Endodermal cell (in vitro differentiated cells): Measurements from ENCODE around the gene PRAF2. TPM values are rescaled to one million over a fixed set of nuclear protein-coding genes. Genes with fewer than 3 reads are reported as not detected.

Source experiments
- DNase-seq: peaks from one replicate; pipeline ENCODE4 v3.0.0-alpha.2; 2017
- H3K27ac ChIP-seq: 2 replicates; pipeline ENCODE4 v1.5.1; 2013; ENCODE audit warnings: mild to moderate bottlenecking, low read depth, low read length, moderate library complexity
- H3K27me3 ChIP-seq: 2 replicates; pipeline ENCODE4 v1.6.1; 2013; ENCODE audit warnings: mild to moderate bottlenecking, low read length, moderate library complexity; ENCODE audit not compliant: insufficient read depth, control insufficient read depth, poor library complexity, severe bottlenecking
- H3K36me3 ChIP-seq: 2 replicates; pipeline ENCODE4 v1.7.0; 2013; ENCODE audit warnings: mild to moderate bottlenecking, low read length, moderate library complexity; ENCODE audit not compliant: control insufficient read depth, insufficient read depth
- H3K4me1 ChIP-seq: one replicate; pipeline ENCODE4 v1.7.0; 2013; ENCODE audit warnings: low read length; ENCODE audit not compliant: control insufficient read depth, insufficient read depth
- H3K4me3 ChIP-seq: 2 replicates; pipeline ENCODE4 v1.5.1; 2013; ENCODE audit warnings: mild to moderate bottlenecking, low read length, moderate library complexity
- H3K9ac ChIP-seq: 2 replicates; pipeline ENCODE4 v1.6.1; 2013; ENCODE audit warnings: mild to moderate bottlenecking, low read length, moderate library complexity; ENCODE audit not compliant: poor library complexity, severe bottlenecking; ENCODE audit errors: extremely low read depth
- H3K9me3 ChIP-seq: 2 replicates; pipeline ENCODE4 v1.6.1; 2013; ENCODE audit warnings: mild to moderate bottlenecking, low read length, moderate library complexity; ENCODE audit not compliant: control insufficient read depth
- H3K27ac Mint-ChIP-seq: 2 replicates; pipeline ENCODE4 v1.8.0; 2020; ENCODE audit warnings: mixed read lengths
- H3K27me3 Mint-ChIP-seq: 2 replicates; pipeline ENCODE4 v1.8.0; 2021; ENCODE audit warnings: mild to moderate bottlenecking, mixed read lengths; ENCODE audit not compliant: insufficient read depth
- H3K36me3 Mint-ChIP-seq: 2 replicates; pipeline ENCODE4 v1.8.0; 2020; ENCODE audit warnings: low read depth, mixed read lengths
- H3K4me1 Mint-ChIP-seq: 2 replicates; pipeline ENCODE4 v1.8.0; 2020; ENCODE audit warnings: mixed read lengths
- H3K4me3 Mint-ChIP-seq: 2 replicates; pipeline ENCODE4 v1.8.0; 2020; ENCODE audit warnings: mild to moderate bottlenecking, moderate library complexity, mixed read lengths
- H3K9me3 Mint-ChIP-seq: 2 replicates; pipeline ENCODE4 v1.8.0; 2020; ENCODE audit warnings: mild to moderate bottlenecking, mixed read lengths
- WGBS, 2 experiments: methylation state at CpG; one replicate each; pipeline versions ENCODE4 v1.1.5 to v1.1.7; 2013; ENCODE audit warnings: missing lambda C conversion rate in 2 of 2, mixed read lengths in 1 of 2; ENCODE audit not compliant: insufficient coverage in 1 of 2, insufficient read length in 1 of 2; 5-methylcytosine and 5-hydroxymethylcytosine counted together
- total RNA-seq, 2 donors: library from RNA; stranded (reverse); fragmentation: NEBNext Ultra II Directional in 1 of 2; extraction: Animal tissue kit (Norgen Biotek cat#: 25700) in 1 of 2; gene quantifications; 2 replicates in 1 of 2; 3 replicates in 1 of 2; pipeline ENCODE4 v1.2.1, GENCODE V29; 2021
- TF ChIP-seq, protein P1 (sequence below): fragments of 200-600 bp; sonication (generic); conservative IDR thresholded peaks from 2 replicates; pipeline ENCODE4 v1.5.0; 2021; ENCODE audit warnings: antibody characterized with exemption, mild to moderate bottlenecking

Gene PRAF2
- total RNA-seq, 2 donors from 2014 or later: 8.2 to 15.7 TPM

DNA sequence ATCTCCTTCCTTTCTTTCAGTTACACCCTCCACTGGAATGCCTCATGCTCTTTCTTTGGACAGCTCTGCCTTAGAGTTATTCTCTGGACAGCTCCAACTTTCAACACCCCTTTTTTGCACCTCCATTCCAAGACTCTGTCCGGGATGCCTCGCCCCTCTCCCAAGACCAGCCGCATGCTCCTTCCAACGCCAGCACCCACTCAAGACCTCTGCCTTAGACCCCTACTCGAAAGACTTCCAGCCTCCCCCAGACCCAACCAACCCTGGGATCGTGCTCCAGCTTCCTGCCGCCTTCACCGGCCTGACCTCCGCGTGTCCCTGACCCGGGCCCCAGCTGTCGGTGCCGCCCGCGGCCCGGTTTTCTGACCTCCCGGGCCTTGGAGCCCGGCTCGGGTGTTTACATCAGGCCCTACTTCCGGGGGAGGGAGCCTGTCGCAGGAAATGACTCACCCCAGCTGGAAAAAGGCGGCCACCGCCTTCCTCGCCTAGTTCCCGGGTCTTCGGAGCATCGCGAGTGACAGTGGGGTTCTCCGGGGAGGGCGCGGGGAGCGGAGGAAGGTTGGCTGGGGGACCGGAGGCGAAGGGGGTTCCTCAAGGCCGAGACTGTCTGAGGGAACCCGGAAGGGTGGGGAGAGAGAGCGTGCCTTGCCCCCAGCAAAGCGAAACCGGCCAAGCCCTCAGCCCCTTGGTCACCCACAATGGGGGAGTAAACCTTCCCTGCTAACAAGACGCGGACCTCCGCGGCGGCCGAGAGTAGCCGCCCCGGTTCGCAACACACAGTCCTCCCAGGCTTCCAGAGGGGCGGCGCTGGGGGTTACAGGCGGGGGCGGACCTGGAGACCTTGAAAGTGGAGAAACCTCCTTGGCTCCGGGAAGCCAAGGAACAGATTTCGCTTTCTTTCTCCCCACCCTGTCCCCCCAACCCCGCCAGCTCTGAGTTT, 6.0 kb upstream of the PRAF2 start, which contains the start of gene WDR45:
Gene WDR45, minus strand, starts transcription at position 399 of the 940 bp plus-strand sequence. CDS start 1,792 bp downstream, outside the sequence.
- Histone ChIP-seq H3K27ac (peak within 1 kb of the TSS; percentile 47), H3K9me3 (no peaks in the 10 kb centered on the region), H3K36me3 (no peaks in the 10 kb centered on the region), H3K4me1 (no peaks in the 10 kb centered on the region), H3K4me3 (peak within 1 kb of the TSS; percentile 87), H3K27me3 (no peaks in the 10 kb centered on the region), H3K9ac (peak within 1 kb of the TSS; percentile 80)
- Mint-ChIP-seq H3K36me3 (peaks cover 2% of the 10 kb centered on the region), H3K4me3 (peak within 1 kb of the TSS; percentile 85), H3K4me1 (peaks cover 4% of the 10 kb centered on the region), H3K27me3 (no peaks in the 10 kb centered on the region), H3K9me3 (peaks cover 51% of the 10 kb centered on the region), H3K27ac (peak within 1 kb of the TSS; percentile 95)
- peak; percentile 83 for DNase-seq
- 0% methylated on average over 8 to 52 of the region's 55 CpGs for WGBS, 2 experiments
- TF ChIP-seq, protein P1, sequence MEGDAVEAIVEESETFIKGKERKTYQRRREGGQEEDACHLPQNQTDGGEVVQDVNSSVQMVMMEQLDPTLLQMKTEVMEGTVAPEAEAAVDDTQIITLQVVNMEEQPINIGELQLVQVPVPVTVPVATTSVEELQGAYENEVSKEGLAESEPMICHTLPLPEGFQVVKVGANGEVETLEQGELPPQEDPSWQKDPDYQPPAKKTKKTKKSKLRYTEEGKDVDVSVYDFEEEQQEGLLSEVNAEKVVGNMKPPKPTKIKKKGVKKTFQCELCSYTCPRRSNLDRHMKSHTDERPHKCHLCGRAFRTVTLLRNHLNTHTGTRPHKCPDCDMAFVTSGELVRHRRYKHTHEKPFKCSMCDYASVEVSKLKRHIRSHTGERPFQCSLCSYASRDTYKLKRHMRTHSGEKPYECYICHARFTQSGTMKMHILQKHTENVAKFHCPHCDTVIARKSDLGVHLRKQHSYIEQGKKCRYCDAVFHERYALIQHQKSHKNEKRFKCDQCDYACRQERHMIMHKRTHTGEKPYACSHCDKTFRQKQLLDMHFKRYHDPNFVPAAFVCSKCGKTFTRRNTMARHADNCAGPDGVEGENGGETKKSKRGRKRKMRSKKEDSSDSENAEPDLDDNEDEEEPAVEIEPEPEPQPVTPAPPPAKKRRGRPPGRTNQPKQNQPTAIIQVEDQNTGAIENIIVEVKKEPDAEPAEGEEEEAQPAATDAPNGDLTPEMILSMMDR: no peak

DNA sequence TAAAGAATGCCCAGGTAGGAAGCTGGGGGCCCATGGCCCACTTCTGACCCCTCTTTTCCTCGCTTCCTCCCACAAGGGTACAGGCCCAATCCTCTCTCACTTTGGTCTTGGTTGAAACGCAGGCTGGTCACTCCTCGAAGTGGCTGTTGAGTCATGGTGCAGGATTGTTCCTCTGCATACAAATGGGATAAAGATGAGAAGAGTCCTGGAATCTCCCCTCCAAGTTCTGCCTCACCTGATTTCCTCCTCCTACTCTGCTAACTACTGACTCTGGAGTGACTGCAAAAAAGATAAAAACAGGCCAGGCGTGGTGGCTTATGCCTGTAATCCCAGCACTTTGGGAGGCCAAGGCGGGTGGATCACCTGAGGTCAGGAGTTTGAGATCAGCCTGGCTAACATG, 4.1 kb upstream of the PRAF2 start:
- H3K9me3 Mint-ChIP-seq: peaks cover 52% of the 10 kb centered on the region
- H3K36me3 Mint-ChIP-seq: peaks cover 2% of the 10 kb centered on the region
- 94% methylated on average over 5 of the region's 5 CpGs; no CpG with 5 or more reads in 1 of the 2 experiments for WGBS, 2 experiments
- Histone ChIP-seq H3K36me3 (no peaks in the 10 kb centered on the region), H3K27me3 (no peaks in the 10 kb centered on the region), H3K27ac (no peak overlapping the region), H3K4me3 (no peak overlapping the region), H3K9me3 (no peaks in the 10 kb centered on the region), H3K4me1 (no peaks in the 10 kb centered on the region), H3K9ac (no peak overlapping the region)
- H3K4me3 Mint-ChIP-seq: no peak overlapping the region
- DNase-seq: no peak
- no peak overlapping the region for H3K27ac Mint-ChIP-seq
- H3K4me1 Mint-ChIP-seq: peaks cover 6% of the 10 kb centered on the region
- H3K27me3 Mint-ChIP-seq: no peaks in the 10 kb centered on the region
- TF ChIP-seq, protein P1: no peak

DNA sequence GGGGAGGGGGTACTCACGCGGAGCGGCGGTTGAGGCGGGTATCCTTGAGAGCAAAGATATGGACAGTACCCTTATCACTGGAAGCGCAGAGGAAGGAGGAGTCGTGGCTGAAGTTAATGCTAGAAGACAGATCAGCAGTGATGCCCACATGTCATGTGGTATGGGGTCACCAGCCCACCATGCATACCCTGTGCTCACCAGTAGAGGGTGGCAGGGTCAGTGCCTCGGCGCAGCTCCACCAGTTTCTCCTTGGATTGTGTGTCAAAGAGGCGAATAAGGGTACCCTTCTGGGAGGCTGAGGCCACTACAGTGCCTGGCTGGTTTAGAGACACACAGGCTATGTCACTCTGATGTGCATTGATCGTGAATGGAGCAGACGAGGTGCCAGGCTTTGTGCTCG, 1.5 kb upstream of the PRAF2 start:
- H3K36me3 ChIP-seq: no peaks in the 10 kb centered on the region
- H3K9me3 ChIP-seq: no peaks in the 10 kb centered on the region
- H3K27ac ChIP-seq: no peak overlapping the region
- no peak overlapping the region for H3K4me3 ChIP-seq
- no peaks in the 10 kb centered on the region for H3K4me1 ChIP-seq
- no peak overlapping the region for H3K9ac ChIP-seq
- no peak overlapping the region for H3K4me3 Mint-ChIP-seq
- H3K27me3 Mint-ChIP-seq: no peaks in the 10 kb centered on the region
- H3K4me1 Mint-ChIP-seq: peaks cover 9% of the 10 kb centered on the region
- H3K27me3 ChIP-seq: no peaks in the 10 kb centered on the region
- DNase-seq: no peak
- peaks cover 63% of the 10 kb centered on the region for H3K9me3 Mint-ChIP-seq
- peaks cover 2% of the 10 kb centered on the region for H3K36me3 Mint-ChIP-seq
- H3K27ac Mint-ChIP-seq: no peak overlapping the region
- TF ChIP-seq, protein P1: peak; percentile 54
- WGBS, 2 experiments: 96 to 100% methylated on average over 3 to 10 of the region's 13 CpGs
